ENCODE results near the gene PTPRO. TPM values are rescaled to one million over a fixed set of nuclear protein-coding genes. Genes with fewer than 3 reads are reported as not detected.

PTPRO gene
- total RNA-seq, 4 donors from 2014 or later: 1.2 to 4.1 (median 2.1) TPM

GRCh38 chr12:15280930-15281329 lies 41.4 kb upstream of the PTPRO start:
- TF ChIP-seq, protein P1, sequence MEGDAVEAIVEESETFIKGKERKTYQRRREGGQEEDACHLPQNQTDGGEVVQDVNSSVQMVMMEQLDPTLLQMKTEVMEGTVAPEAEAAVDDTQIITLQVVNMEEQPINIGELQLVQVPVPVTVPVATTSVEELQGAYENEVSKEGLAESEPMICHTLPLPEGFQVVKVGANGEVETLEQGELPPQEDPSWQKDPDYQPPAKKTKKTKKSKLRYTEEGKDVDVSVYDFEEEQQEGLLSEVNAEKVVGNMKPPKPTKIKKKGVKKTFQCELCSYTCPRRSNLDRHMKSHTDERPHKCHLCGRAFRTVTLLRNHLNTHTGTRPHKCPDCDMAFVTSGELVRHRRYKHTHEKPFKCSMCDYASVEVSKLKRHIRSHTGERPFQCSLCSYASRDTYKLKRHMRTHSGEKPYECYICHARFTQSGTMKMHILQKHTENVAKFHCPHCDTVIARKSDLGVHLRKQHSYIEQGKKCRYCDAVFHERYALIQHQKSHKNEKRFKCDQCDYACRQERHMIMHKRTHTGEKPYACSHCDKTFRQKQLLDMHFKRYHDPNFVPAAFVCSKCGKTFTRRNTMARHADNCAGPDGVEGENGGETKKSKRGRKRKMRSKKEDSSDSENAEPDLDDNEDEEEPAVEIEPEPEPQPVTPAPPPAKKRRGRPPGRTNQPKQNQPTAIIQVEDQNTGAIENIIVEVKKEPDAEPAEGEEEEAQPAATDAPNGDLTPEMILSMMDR (IDR thresholded peaks at IDR 0.05): no peak
- no peak for TF ChIP-seq POLR2A (IDR thresholded peaks at IDR 0.05)
- DNase-seq: no peak
- no peaks in the 10 kb centered on the region for H3K9me3 ChIP-seq

GRCh38 chr12:15289192-15289591 lies 33.1 kb upstream of the PTPRO start:
- DNase-seq: no peak
- Histone ChIP-seq H3K36me3 (no peaks in the 10 kb centered on the region), H3K27me3 (no peaks in the 10 kb centered on the region), H3K27ac (no peak overlapping the region), H3K9me3 (no peaks in the 10 kb centered on the region), H3K4me1 (no peaks in the 10 kb centered on the region), H3K4me3 (no peak overlapping the region)
- TF ChIP-seq POLR2A (IDR thresholded peaks at IDR 0.05): no peak
- TF ChIP-seq, protein P1 (IDR thresholded peaks at IDR 0.05): no peak

More at GRCh38 chr12:15280930-15281329, 41.4 kb upstream of the PTPRO start:
- no peak overlapping the region for H3K27ac ChIP-seq
- H3K4me3 ChIP-seq: no peak overlapping the region
- H3K27me3 ChIP-seq: no peaks in the 10 kb centered on the region
- peaks cover 0 to 3% (median 0%) of the 10 kb centered on the region in 4 donors for H3K4me1 ChIP-seq
- no peaks in the 10 kb centered on the region for H3K36me3 ChIP-seq

- H3K27me3 ChIP-seq: no peaks in the 10 kb centered on the region
- DNase-seq: no peak
- no peak for TF ChIP-seq POLR2A (IDR thresholded peaks at IDR 0.05)
- TF ChIP-seq, protein P1 (IDR thresholded peaks at IDR 0.05): no peak
These were observed 28.6 kb upstream of the PTPRO start for GRCh38 chr12:15293731-15294130.

DNA sequence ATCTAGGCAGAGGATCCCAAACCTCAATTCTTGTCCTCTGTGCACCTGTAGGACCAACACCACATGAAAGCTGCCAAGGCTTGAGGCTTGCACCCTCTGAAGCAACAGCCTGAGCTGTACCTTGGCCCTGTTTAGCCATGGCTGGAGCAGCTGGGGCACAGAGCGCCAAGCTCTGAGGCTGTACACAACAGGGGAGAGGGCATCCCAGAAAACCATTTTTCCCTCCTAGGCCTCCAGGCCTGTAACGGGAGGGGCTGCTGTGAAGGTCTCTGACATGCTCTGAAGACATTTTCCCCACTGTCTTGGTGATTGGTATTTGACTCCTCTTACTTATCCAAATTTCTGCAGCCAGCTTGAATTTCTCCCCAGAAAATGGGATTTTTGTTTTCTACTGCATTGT lies 22.4 kb upstream of the PTPRO start:
- Histone ChIP-seq H3K27ac (no peak overlapping the region), H3K9me3 (no peaks in the 10 kb centered on the region), H3K36me3 (no peaks in the 10 kb centered on the region), H3K4me1 (no peaks in the 10 kb centered on the region), H3K4me3 (no peak overlapping the region), H3K27me3 (no peaks in the 10 kb centered on the region)
- TF ChIP-seq, protein P1 (IDR thresholded peaks at IDR 0.05): no peak
- TF ChIP-seq POLR2A (IDR thresholded peaks at IDR 0.05): no peak
- DNase-seq: no peak

More at GRCh38 chr12:15293731-15294130, 28.6 kb upstream of the PTPRO start:
- Histone ChIP-seq H3K9me3 (no peaks in the 10 kb centered on the region), H3K4me3 (no peak overlapping the region), H3K27ac (no peak overlapping the region), H3K36me3 (no peaks in the 10 kb centered on the region), H3K4me1 (no peaks in the 10 kb centered on the region)

DNA sequence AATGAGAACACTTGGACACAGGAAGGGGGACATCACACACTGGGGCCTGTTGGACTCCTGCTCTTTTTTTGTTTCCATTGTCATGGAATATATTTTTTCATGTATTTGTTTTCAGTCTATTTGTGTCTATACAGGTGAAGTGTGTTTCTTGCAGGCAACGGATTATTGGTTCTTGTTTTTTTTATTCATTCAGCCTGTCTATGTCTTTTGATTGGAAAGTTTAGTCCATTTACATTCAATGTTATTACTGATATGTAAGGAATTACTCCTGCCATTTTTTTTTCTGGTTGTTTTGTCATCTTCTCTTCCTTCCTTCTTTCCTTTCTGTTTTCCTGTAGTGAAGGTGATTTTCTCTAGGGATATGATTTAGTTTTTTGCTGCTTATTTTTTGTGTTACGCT lies 18.0 kb upstream of the PTPRO start:
- Histone ChIP-seq H3K27me3 (no peaks in the 10 kb centered on the region), H3K27ac (no peak overlapping the region), H3K4me3 (no peak overlapping the region), H3K4me1 (no peaks in the 10 kb centered on the region), H3K36me3 (no peaks in the 10 kb centered on the region), H3K9me3 (no peaks in the 10 kb centered on the region)
- TF ChIP-seq, protein P1 (IDR thresholded peaks at IDR 0.05): no peak
- no peak for TF ChIP-seq POLR2A (IDR thresholded peaks at IDR 0.05)
- no peak for DNase-seq

GRCh38 chr12:15306605-15307004 lies 15.7 kb upstream of the PTPRO start:
- Histone ChIP-seq H3K4me3 (no peak overlapping the region), H3K27me3 (no peaks in the 10 kb centered on the region), H3K9me3 (no peaks in the 10 kb centered on the region), H3K4me1 (no peaks in the 10 kb centered on the region), H3K36me3 (no peaks in the 10 kb centered on the region), H3K27ac (no peak overlapping the region)
- TF ChIP-seq POLR2A (IDR thresholded peaks at IDR 0.05): no peak
- TF ChIP-seq, protein P1 (IDR thresholded peaks at IDR 0.05): no peak
- no peak for DNase-seq

Measured in Peyer's patch (tissue), 4 donors.